C4-2B (cell line): ENCODE results near the gene SVOP.

Experiments
- ZFX ChIP-seq: fragments of 450-650 bp; IDR thresholded peaks from 2 replicates; pipeline ENCODE4 v1.6.1; 2017
- TF ChIP-seq, protein P1 (sequence below): fragments of 450-650 bp; conservative IDR thresholded peaks from 2 replicates; pipeline ENCODE4 v1.5.1; 2017; ENCODE audit warnings: mild to moderate bottlenecking

DNA sequence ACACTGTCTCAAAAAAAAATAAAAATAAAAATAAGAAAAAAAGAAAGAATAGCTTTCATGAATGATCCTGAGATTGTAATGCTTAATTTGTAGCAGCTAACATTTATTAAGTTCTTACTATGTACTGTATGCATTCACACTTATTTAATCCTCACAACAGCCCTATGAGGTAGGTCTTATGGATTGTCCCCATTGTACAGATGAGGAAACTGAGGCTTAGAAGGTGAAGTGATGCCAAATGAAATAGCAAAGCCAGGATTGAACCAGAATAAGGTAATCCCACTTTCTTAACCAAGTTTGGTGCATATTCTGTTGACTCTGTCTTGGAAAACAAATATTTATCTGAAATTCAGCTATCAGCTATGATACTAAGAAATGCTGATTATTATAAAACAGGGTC is 33.7 kb upstream of the SVOP start:
- TF ChIP-seq, protein P1, sequence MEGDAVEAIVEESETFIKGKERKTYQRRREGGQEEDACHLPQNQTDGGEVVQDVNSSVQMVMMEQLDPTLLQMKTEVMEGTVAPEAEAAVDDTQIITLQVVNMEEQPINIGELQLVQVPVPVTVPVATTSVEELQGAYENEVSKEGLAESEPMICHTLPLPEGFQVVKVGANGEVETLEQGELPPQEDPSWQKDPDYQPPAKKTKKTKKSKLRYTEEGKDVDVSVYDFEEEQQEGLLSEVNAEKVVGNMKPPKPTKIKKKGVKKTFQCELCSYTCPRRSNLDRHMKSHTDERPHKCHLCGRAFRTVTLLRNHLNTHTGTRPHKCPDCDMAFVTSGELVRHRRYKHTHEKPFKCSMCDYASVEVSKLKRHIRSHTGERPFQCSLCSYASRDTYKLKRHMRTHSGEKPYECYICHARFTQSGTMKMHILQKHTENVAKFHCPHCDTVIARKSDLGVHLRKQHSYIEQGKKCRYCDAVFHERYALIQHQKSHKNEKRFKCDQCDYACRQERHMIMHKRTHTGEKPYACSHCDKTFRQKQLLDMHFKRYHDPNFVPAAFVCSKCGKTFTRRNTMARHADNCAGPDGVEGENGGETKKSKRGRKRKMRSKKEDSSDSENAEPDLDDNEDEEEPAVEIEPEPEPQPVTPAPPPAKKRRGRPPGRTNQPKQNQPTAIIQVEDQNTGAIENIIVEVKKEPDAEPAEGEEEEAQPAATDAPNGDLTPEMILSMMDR: no peak
- no peak for TF ChIP-seq ZFX
